Measurements from ENCODE around the gene MYLK2. TPM values are rescaled to one million over a fixed set of nuclear protein-coding genes. Genes with fewer than 3 reads are reported as not detected.

MYLK2 gene
- total and polyA plus RNA-seq, 3 donors from 2014 or later, result 1.2 to 1.6 (median 1.3) TPM

GRCh38 chr20:31829731-31830130 lies 10.6 kb downstream of the MYLK2 start:
- Histone ChIP-seq H3K4me1 (peaks cover 10% of the 10 kb centered on the region), H3K4me3 (no peak overlapping the region), H3K27me3 (no peaks in the 10 kb centered on the region), H3K9me3 (no peaks in the 10 kb centered on the region), H3K27ac (no peak overlapping the region), H3K36me3 (ENCODE audit: low read depth, missing control alignments) (no peaks in the 10 kb centered on the region)
- no peak for TF ChIP-seq CTCF (IDR thresholded peaks at IDR 0.05)
- no peak for TF ChIP-seq POLR2A (IDR thresholded peaks at IDR 0.05)
- 90 to 92% methylated on average over 6 of the region's 6 CpGs for whole genome bisulfite sequencing, 2 donors
- no peak for DNase-seq
- intact Hi-C loops (cut with DNase I; ENCODE audit: low total_unique reads), result loop anchor here (10.0 kb wide), 1 partner anchor 125 kb away; the partner anchor contains the start of gene PDRG1

DNA sequence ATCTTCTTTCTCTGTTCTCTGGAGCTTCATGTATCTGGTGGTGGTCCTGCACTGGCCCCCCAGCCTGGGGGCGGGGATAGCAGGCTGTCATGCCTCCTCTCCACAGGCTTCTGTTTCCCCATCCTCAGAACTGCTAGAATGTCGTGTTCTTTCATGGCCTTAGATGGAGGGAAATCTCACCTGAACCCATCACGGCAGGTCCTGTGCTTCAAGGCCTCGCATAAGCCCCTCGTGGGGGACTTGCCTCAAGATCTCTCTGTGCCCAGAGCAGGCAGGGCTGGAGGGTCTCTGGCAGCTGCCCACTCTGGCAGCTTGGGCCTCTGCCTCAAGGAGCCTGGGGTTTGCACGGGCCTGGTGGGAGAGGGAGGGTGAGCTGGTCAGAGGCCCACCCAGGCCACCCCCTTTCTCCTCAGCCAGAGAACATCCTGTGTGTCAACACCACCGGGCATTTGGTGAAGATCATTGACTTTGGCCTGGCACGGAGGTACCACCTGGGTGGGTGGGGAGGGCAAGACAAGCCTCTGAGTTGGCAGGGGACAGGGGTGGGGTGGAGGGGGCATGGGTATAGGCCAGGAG lies 11.3 kb downstream of the MYLK2 start:
- 82% methylated on average over 8 of the region's 8 CpGs for WGBS, 2 donors
- Histone ChIP-seq H3K27ac (no peak overlapping the region), H3K4me3 (no peak overlapping the region), H3K36me3 (ENCODE audit: low read depth, missing control alignments) (no peaks in the 10 kb centered on the region), H3K9me3 (no peaks in the 10 kb centered on the region), H3K27me3 (no peaks in the 10 kb centered on the region), H3K4me1 (peaks cover 14% of the 10 kb centered on the region)
- TF ChIP-seq CTCF (IDR thresholded peaks at IDR 0.05) (no peak), POLR2A (IDR thresholded peaks at IDR 0.05) (no peak)
- intact Hi-C loops (cut with DNase I; ENCODE audit: low total_unique reads), result no loop called here
- DNase-seq, result no peak

DNA sequence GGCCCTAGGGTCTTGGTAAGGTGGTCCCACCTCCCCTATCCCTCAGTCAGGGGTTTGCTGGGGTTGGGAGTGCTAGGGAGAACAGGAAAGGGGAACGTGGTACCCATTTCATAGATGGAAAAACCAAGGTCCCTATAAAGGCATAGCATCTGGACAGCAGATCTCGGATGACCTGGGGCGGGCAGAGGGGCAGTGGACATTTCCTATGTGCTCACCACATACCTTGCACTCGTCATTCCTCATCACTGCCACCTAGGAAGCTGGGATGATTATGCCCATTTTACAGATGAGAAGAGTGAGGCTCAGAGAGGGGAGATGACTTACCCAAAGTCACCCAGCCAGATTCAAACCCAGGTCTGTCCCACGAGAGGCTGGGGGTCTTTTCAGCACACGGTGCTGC lies 12.1 kb downstream of the MYLK2 start:
- Histone ChIP-seq H3K36me3 (ENCODE audit: low read depth, missing control alignments) (no peaks in the 10 kb centered on the region), H3K27me3 (no peaks in the 10 kb centered on the region), H3K4me1 (peaks cover 21% of the 10 kb centered on the region), H3K27ac (no peak overlapping the region), H3K9me3 (no peaks in the 10 kb centered on the region), H3K4me3 (no peak overlapping the region)
- intact Hi-C loops (cut with DNase I; ENCODE audit: low total_unique reads), result no loop called here
- TF ChIP-seq CTCF (IDR thresholded peaks at IDR 0.05) (no peak), POLR2A (IDR thresholded peaks at IDR 0.05) (no peak)
- no peak for DNase-seq
- 87 to 94% methylated on average over 6 of the region's 6 CpGs for WGBS, 2 donors

- 86 to 92% methylated on average over 8 to 17 of the region's 17 CpGs for WGBS, 2 donors
- Histone ChIP-seq H3K9me3 (no peaks in the 10 kb centered on the region), H3K36me3 (ENCODE audit: low read depth, missing control alignments) (no peaks in the 10 kb centered on the region), H3K4me3 (no peak overlapping the region), H3K27me3 (no peaks in the 10 kb centered on the region), H3K27ac (no peak overlapping the region), H3K4me1 (peaks cover 25% of the 10 kb centered on the region)
- DNase-seq, result no peak
- intact Hi-C loops (cut with DNase I; ENCODE audit: low total_unique reads), result no loop called here
- no peak for TF ChIP-seq POLR2A (IDR thresholded peaks at IDR 0.05)
- no peak for TF ChIP-seq CTCF (IDR thresholded peaks at IDR 0.05)
Measured at GRCh38 chr20:31831771-31832306, 12.7 kb downstream of the MYLK2 start.
